Hematopoietic multipotent progenitor cell treated with erythropoietin and hydrocortisone succinate and interleukin-3 and kit ligand, for 4 days (in vitro differentiated cells): Measurements from ENCODE around the gene ACBD4.

Experiments
- DNase-seq: peaks from one replicate; pipeline ENCODE4 v3.0.0-alpha.2; 2015

Gene ACBD4

GRCh38 chr17:45104907-45105624, 30.4 kb upstream of the ACBD4 start:
- no peak for DNase-seq

- no peak for DNase-seq
Measured at GRCh38 chr17:45106096-45106495, 29.4 kb upstream of the ACBD4 start.

GRCh38 chr17:45106582-45106981, 28.9 kb upstream of the ACBD4 start:
- no peak for DNase-seq

- DNase-seq = no peak
Measured at GRCh38 chr17:45107293-45108010, 28.0 kb upstream of the ACBD4 start.

- no peak for DNase-seq
Measured at GRCh38 chr17:45108051-45108450, 27.4 kb upstream of the ACBD4 start.

- no peak for DNase-seq
Measured at GRCh38 chr17:45108595-45109521, 26.6 kb upstream of the ACBD4 start.

- no peak for DNase-seq
Measured at GRCh38 chr17:45110676-45111611, 24.5 kb upstream of the ACBD4 start.

- no peak for DNase-seq
Measured at GRCh38 chr17:45111850-45112249, 23.6 kb upstream of the ACBD4 start.

GRCh38 chr17:45112559-45113423, 22.7 kb upstream of the ACBD4 start:
- no peak for DNase-seq

- DNase-seq = no peak
Measured at GRCh38 chr17:45113424-45113754, 22.1 kb upstream of the ACBD4 start.

GRCh38 chr17:45114117-45114932, 21.2 kb upstream of the ACBD4 start:
- DNase-seq = no peak

GRCh38 chr17:45115015-45115625, 20.4 kb upstream of the ACBD4 start:
- DNase-seq = no peak

- no peak for DNase-seq
Measured at GRCh38 chr17:45115871-45116270, 19.6 kb upstream of the ACBD4 start.

GRCh38 chr17:45116434-45117016, 19.0 kb upstream of the ACBD4 start:
- DNase-seq = no peak

GRCh38 chr17:45117334-45117733, 18.2 kb upstream of the ACBD4 start:
- DNase-seq = no peak

GRCh38 chr17:45117848-45118646, 17.4 kb upstream of the ACBD4 start:
- DNase-seq = no peak

GRCh38 chr17:45118691-45119090, 16.8 kb upstream of the ACBD4 start:
- no peak for DNase-seq

GRCh38 chr17:45119964-45120363, 15.5 kb upstream of the ACBD4 start:
- DNase-seq = no peak

- no peak for DNase-seq
Measured at GRCh38 chr17:45120558-45120957, 14.9 kb upstream of the ACBD4 start.
